ENCODE results near the gene C16orf54.
"Not testable (repeated sequence)": the region's sequence is repeated elsewhere in the genome, so short reads cannot be mapped to it uniquely, and the experiment has no call there.

The C16orf54 gene

DNA sequence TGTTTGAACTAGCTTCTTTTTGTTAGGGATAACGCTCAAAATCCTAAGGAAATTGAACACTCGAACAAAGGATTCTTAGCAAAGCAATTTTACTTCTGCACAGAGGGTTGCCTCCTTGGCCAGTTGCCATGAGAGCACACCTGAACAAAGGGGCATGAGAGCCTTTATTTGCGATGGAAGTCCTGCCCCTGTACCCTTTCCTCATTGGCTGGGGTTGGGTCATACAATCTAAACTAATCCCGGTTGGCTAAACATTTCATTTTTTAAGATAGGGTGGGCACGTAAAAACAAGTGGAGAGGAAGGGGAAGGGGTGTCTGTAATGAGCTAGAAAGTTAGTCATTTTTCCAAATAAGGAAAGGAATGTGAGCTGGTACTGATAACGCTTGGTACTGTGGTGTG, 36.1 kb downstream of the C16orf54 start:
- in situ Hi-C loops (cut with MboI; ENCODE audit: low sequenced_read_pairs), result not testable (repeated sequence)

- in situ Hi-C loops (cut with MboI; ENCODE audit: low sequenced_read_pairs), result no loop called here
Measured at GRCh38 chr16:29708917-29709600, 36.7 kb downstream of the C16orf54 start.

DNA sequence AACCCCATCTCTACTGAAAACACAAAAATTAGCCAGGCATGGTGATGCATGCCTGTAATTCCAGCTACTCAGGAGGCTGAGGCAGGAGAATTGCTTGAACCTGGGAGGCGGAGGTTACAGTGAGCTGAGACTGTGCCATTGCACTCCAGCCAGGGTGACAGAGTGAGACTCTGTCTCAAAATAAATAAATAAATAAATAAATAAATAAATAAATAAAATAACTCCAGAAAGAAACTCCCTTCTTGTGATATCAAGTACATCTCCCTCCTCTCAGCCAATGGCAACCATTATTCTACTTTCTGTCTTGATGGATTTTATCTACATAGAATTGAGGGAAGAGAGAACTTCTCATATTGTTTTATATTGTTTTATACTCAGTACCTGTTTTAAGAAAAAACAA, 38.6 kb downstream of the C16orf54 start:
- in situ Hi-C loops (cut with MboI; ENCODE audit: low sequenced_read_pairs), result not testable (repeated sequence)

GRCh38 chr16:29705030-29705429, 40.8 kb downstream of the C16orf54 start:
- in situ Hi-C loops (cut with MboI; ENCODE audit: low sequenced_read_pairs), result no loop called here

DNA sequence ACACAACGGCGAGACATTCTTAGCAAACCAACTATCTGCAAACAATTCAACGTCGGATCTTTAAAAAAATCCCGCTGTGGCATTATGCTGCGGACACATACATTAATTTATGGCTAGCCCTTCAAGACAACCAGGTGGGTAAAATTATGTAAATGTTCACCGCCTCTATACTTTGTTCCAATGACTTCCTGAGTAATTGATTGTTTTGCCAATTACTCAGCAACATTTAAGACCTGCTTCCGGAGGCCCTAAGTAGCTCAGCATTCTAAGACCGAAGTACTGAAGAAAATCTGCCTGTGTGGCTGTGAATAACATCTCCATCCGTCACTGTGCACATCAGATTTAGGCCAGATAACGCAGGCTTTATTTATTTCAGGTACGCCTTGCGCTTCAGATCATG, 43.5 kb downstream of the C16orf54 start:
- in situ Hi-C loops (cut with MboI; ENCODE audit: low sequenced_read_pairs), result no loop called here

GRCh38 chr16:29701214-29701555, 44.6 kb downstream of the C16orf54 start:
- in situ Hi-C loops (cut with MboI; ENCODE audit: low sequenced_read_pairs), result no loop called here

GRCh38 chr16:29700253-29700987, 45.4 kb downstream of the C16orf54 start:
- in situ Hi-C loops (cut with MboI; ENCODE audit: low sequenced_read_pairs), result no loop called here

DNA sequence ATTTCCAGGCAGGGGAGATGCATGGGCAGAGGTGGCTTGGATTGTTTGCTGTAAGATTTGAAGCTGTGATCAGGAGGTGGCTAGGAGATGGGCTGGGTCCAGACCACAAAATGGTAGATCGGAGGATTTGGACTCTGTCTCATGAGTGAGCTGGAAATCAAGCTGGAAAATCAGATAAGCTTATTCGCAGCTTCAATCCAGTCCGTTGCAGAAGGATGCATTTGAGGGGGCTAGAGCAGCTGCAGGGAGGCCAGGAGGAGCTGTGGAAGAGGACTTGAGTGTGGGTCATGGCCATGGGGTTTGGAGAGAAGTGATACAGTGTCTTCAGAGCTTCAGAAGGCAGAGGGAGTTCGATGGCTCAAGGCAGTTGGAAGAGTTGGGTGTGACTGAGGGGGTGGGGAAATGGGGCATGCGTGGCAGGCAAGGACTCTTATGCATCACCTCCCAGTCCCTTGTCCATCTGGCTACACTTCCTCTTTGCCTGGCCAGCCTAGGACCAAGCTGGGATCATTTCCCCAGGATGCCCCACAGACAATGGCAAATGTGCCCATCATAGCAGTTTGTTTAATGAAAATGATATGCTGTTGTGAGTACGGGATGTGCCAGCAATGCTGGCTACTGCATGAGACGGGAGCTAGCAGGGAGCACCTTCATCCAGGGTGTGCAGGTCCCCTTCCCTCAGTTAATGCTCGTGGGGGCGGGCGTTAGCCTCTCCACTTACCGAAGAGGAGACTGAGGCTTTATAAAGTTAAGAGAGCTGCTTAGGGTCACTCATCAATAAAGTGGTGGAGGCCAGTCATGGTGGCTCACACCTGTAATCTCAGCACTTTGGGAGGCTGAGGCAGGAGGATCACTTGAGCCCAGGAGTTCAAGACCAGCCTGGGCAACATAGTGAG, 46.2 kb downstream of the C16orf54 start:
- in situ Hi-C loops (cut with MboI; ENCODE audit: low sequenced_read_pairs), result no loop called here

GRCh38 chr16:29698484-29699323, 47.1 kb downstream of the C16orf54 start:
- in situ Hi-C loops (cut with MboI; ENCODE audit: low sequenced_read_pairs), result no loop called here

- in situ Hi-C loops (cut with MboI; ENCODE audit: low sequenced_read_pairs), result no loop called here
Measured at GRCh38 chr16:29698042-29698441, 47.7 kb downstream of the C16orf54 start.

DNA sequence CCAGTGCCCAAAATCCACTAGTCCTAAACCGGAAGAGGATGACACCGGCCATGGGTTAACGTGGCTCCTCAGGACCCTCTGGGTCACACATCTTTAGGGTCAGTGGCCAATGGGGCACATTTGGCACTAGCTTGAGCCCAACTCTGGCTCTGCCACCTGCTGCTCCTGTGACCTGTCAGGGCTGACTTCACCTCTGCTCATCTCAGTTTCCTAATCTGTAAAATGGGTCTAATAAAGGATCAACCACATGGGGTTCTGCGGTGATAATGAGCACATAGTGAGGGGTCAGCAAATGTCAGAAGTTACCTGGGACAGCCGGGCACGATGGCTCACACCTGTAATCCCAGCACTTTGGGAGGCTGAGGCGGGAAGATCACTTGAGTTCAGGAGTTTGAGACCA, 48.4 kb downstream of the C16orf54 start:
- in situ Hi-C loops (cut with MboI; ENCODE audit: low sequenced_read_pairs), result no loop called here

DNA sequence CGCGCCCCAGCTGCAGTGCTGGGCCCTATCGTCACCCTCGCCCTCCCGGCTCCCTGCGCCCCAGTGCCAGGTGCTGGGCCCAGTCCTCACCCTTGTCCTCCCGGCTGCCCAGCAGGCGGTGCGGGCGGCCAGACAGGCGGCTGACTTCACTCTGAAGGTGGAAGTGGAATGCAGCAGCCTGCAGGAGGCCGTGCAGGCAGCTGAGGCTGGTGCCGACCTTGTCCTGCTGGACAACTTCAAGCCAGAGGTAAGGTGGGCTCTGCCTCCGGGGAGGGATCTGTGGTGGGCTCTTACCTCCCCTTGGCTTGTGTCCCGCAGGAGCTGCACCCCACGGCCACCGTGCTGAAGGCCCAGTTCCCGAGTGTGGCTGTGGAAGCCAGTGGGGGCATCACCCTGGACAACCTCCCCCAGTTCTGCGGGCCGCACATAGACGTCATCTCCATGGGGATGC, 48.9 kb downstream of the C16orf54 start:
- in situ Hi-C loops (cut with MboI; ENCODE audit: low sequenced_read_pairs), result no loop called here

- in situ Hi-C loops (cut with MboI; ENCODE audit: low sequenced_read_pairs), result not testable (repeated sequence)
Measured at GRCh38 chr16:29695675-29696074, 50.1 kb downstream of the C16orf54 start.

GRCh38 chr16:29694384-29695195, 51.2 kb downstream of the C16orf54 start:
- in situ Hi-C loops (cut with MboI; ENCODE audit: low sequenced_read_pairs), result no loop called here

DNA sequence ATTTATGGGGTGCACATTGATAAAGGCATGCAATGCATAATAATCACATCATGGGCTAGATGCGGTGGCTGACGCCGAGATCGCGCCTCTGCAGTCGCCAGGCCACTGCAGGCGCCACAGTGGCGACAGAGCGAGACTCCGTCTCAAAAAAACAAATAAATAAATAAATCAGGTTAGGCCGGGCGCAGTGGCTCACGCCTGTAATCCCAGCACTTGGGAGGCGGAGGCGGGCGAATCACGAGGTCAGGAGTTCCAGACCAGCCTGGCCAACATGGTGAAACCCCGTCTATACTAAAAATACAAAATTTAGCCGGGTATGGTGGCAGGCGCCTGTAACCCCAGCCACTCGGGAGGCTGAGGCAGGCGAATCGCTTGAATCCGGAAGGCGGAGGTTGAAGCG, 53.2 kb downstream of the C16orf54 start:
- in situ Hi-C loops (cut with MboI; ENCODE audit: low sequenced_read_pairs), result not testable (repeated sequence)

Data from hTERT RPE-1 (cell line).